ENCODE data around the gene SYNE1. TPM values are rescaled to one million over a fixed set of nuclear protein-coding genes. Genes with fewer than 3 reads are reported as not detected.

The SYNE1 gene
- total RNA-seq, 4 donors from 2014 or later, result 120 to 163 (median 137) TPM

GRCh38 chr6:152150196-152150595 lies 487.0 kb downstream of the SYNE1 start:
- Histone ChIP-seq H3K4me1 (peaks cover 0 to 4% (median 0%) of the 10 kb centered on the region in 4 donors), H3K36me3 (peaks cover 0 to 79% (median 0%) of the 10 kb centered on the region in 3 donors), H3K27ac (no peak overlapping the region), H3K9me3 (no peaks in the 10 kb centered on the region), H3K4me3 (no peak overlapping the region), H3K27me3 (no peaks in the 10 kb centered on the region)
- WGBS, 2 donors, result 50 to 77% methylated on average over 3 of the region's 3 CpGs
- no peak for DNase-seq (ENCODE audit: low spot score in 2 of 2)
- TF ChIP-seq EP300 (IDR thresholded peaks at IDR 0.05) (no peak), CTCF (IDR thresholded peaks at IDR 0.05) (no peak), POLR2A (IDR thresholded peaks at IDR 0.05) (no peak)

GRCh38 chr6:152148412-152148811 lies 488.8 kb downstream of the SYNE1 start:
- Histone ChIP-seq H3K9me3 (no peaks in the 10 kb centered on the region), H3K27ac (no peak overlapping the region), H3K36me3 (peaks cover 0 to 79% (median 0%) of the 10 kb centered on the region in 3 donors), H3K4me3 (no peak overlapping the region), H3K4me1 (peaks cover 0 to 4% (median 0%) of the 10 kb centered on the region in 4 donors), H3K27me3 (no peaks in the 10 kb centered on the region)
- WGBS, 2 donors, result 93 to 96% methylated on average over 1 of the region's 1 CpG
- TF ChIP-seq POLR2A (IDR thresholded peaks at IDR 0.05) (no peak), CTCF (IDR thresholded peaks at IDR 0.05) (no peak), EP300 (IDR thresholded peaks at IDR 0.05) (no peak)
- DNase-seq (ENCODE audit: low spot score in 2 of 2), result no peak

DNA sequence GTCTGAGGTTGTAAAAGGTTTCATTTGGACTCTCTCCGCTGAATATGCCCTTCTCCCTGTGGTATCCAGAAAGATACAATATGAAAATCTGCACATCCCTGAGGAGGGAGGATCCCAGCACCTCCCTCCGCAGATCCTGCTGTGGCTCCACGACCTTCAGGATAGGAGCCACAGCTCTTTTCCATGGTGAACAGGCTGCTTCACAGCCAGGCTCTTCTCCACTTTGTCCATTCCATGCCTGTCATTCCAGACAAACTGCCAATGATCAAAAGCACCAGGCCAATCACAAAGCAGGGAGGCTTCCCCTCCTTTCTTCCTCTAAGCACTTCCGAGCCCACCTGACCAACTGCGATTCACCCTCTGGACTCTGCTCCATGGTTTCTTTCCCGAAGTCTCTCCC lies 489.9 kb downstream of the SYNE1 start:
- H3K36me3 ChIP-seq, result peaks cover 0 to 86% (median 0%) of the 10 kb centered on the region in 3 donors
- no peak for TF ChIP-seq EP300 (IDR thresholded peaks at IDR 0.05)
- no peak for TF ChIP-seq CTCF (IDR thresholded peaks at IDR 0.05)
- TF ChIP-seq POLR2A (IDR thresholded peaks at IDR 0.05), result no peak
- no peak overlapping the region for H3K27ac ChIP-seq
- H3K4me3 ChIP-seq, result no peak overlapping the region
- no peaks in the 10 kb centered on the region for H3K9me3 ChIP-seq
- 91 to 95% methylated on average over 6 of the region's 6 CpGs for WGBS, 2 donors
- DNase-seq (ENCODE audit: low spot score in 2 of 2), result no peak
- no peaks in the 10 kb centered on the region for H3K27me3 ChIP-seq
- peaks cover 0 to 4% (median 0%) of the 10 kb centered on the region in 4 donors for H3K4me1 ChIP-seq

DNA sequence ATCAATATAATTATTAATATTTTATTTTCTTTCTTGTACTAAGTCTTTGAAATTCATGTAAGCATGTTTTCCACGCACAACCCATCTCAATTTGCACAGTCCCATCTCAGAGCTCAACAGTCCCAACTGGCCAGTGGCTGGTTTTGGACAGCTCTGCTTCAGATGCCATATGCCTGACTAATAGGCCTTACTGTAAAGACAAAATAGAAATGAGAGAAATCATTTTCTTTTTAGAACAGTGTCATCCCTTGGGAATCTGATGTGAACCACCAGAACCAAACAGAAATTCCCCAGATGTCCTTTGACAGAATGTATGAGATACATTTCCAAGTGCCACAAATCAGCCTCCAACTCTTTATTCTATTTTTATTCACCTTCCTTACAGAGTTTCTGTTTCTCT lies 490.8 kb downstream of the SYNE1 start:
- H3K27ac ChIP-seq, result no peak overlapping the region

DNA sequence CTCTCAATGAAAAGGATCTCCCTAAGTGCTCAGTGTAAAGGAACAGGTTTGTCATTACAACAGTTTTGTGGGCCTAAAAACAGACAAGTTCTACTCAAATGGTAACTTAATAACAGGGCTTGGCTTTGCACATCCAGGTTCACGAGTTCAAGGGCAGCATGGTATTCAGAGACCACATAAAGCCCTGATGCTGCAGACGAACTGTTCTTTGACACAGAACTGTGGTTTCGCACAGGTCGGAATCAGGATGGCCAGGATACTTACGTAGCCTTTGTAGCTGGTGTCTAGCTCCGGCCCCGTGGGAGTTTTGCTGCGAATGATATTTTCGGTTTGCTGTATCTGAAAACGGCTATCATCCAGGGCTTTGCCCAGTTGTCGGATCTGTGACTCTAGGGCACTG lies 493.8 kb downstream of the SYNE1 start:
- Histone ChIP-seq H3K27me3 (no peaks in the 10 kb centered on the region), H3K4me1 (peaks cover 0 to 4% (median 0%) of the 10 kb centered on the region in 4 donors), H3K36me3 (peaks cover 0 to 81% (median 0%) of the 10 kb centered on the region in 3 donors), H3K9me3 (no peaks in the 10 kb centered on the region), H3K27ac (no peak overlapping the region), H3K4me3 (no peak overlapping the region)
- 78 to 82% methylated on average over 11 of the region's 11 CpGs for WGBS, 2 donors
- no peak for TF ChIP-seq POLR2A (IDR thresholded peaks at IDR 0.05)
- TF ChIP-seq EP300 (IDR thresholded peaks at IDR 0.05), result no peak
- TF ChIP-seq CTCF (IDR thresholded peaks at IDR 0.05), result no peak
- no peak for DNase-seq (ENCODE audit: low spot score in 2 of 2)

More for the DNA sequence above, 490.8 kb downstream of the SYNE1 start:
- DNase-seq (ENCODE audit: low spot score in 2 of 2), result no peak
- peaks cover 0 to 4% (median 0%) of the 10 kb centered on the region in 4 donors for H3K4me1 ChIP-seq
- no peaks in the 10 kb centered on the region for H3K27me3 ChIP-seq
- no peaks in the 10 kb centered on the region for H3K9me3 ChIP-seq
- TF ChIP-seq CTCF (IDR thresholded peaks at IDR 0.05), result no peak
- no peak for TF ChIP-seq EP300 (IDR thresholded peaks at IDR 0.05)
- no peak for TF ChIP-seq POLR2A (IDR thresholded peaks at IDR 0.05)
- WGBS, 2 donors, result 74 to 82% methylated on average over 1 of the region's 1 CpG
- no peak overlapping the region for H3K4me3 ChIP-seq
- H3K36me3 ChIP-seq, result peaks cover 0 to 84% (median 0%) of the 10 kb centered on the region in 3 donors
